OCI-LY3 (cell line): ENCODE measurements around the gene CELA3B.

ENCODE experiments used
- EZH2phosphoT487 ChIP-seq: fragments of 200-600 bp; shearing (Covaris generic); IDR thresholded peaks from 2 replicates; pipeline ENCODE4 v1.6.1; 2018; ENCODE audit warnings: antibody characterized with exemption, mixed run types, low read depth
- TF ChIP-seq, protein P1 (sequence below): fragments of 200-600, 300-600 bp; sonication (generic); IDR thresholded peaks from 2 replicates; pipeline ENCODE4 v1.5.1; 2014; ENCODE audit warnings: antibody characterized with exemption, low read length, low read depth

DNA sequence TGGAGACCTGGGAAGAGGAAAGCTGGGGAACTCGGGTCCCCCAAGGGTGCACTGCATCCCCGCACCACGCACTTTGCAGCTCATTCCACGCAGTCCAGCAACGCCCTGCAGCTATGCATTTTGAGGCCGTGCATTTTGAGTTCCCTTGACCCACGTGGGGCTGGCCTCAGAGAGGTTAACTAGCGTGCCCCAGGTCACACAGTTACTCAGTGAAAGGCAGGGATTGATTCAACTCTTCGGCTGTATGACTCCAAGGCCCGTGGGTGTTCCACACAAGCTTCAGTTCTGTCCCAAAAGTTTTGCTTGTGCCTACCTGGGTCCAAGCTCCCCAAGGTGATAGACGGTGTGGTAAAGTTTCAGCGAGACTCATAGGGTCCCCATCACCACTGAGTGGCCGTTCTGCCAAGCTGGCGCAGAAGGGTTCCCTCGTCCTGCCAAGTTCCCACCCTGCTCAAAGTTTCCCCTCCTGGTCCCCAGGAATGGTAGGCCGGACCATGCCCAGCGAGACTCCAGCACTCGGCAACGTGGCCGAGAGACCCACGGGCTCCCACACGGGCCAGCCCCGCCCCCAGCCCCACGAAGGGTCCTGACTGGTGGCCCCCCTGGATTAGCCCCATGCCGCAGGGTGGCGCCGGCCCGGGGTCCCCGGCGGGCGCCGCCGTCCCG, 40.3 kb upstream of the CELA3B start:
- TF ChIP-seq, protein P1, sequence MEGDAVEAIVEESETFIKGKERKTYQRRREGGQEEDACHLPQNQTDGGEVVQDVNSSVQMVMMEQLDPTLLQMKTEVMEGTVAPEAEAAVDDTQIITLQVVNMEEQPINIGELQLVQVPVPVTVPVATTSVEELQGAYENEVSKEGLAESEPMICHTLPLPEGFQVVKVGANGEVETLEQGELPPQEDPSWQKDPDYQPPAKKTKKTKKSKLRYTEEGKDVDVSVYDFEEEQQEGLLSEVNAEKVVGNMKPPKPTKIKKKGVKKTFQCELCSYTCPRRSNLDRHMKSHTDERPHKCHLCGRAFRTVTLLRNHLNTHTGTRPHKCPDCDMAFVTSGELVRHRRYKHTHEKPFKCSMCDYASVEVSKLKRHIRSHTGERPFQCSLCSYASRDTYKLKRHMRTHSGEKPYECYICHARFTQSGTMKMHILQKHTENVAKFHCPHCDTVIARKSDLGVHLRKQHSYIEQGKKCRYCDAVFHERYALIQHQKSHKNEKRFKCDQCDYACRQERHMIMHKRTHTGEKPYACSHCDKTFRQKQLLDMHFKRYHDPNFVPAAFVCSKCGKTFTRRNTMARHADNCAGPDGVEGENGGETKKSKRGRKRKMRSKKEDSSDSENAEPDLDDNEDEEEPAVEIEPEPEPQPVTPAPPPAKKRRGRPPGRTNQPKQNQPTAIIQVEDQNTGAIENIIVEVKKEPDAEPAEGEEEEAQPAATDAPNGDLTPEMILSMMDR: no peak
- no peak for TF ChIP-seq EZH2phosphoT487
